Loucy (cell line): ENCODE data around the gene OTUD1.

Experiments
- CTCF ChIP-seq: fragments of 200-600 bp; sonication (generic); conservative IDR thresholded peaks from 2 replicates; pipeline ENCODE4 v1.5.1; 2014; ENCODE audit warnings: mild to moderate bottlenecking, antibody characterized with exemption, low read length
- EZH2phosphoT487 ChIP-seq: fragments of 200-600 bp; IDR thresholded peaks from 2 replicates; pipeline ENCODE4 v1.6.1; 2018; ENCODE audit warnings: antibody characterized with exemption, mild to moderate bottlenecking, moderate library complexity, borderline replicate concordance

GRCh38 chr10:23448323-23448722 lies 9.4 kb downstream of the OTUD1 start:
- TF ChIP-seq CTCF (no peak), EZH2phosphoT487 (no peak)
